ENCODE results near the gene MS4A13.
"Not testable (repeated sequence)": the region's sequence is repeated elsewhere in the genome, so short reads cannot be mapped to it uniquely, and the experiment has no call there.

MS4A13 gene

DNA sequence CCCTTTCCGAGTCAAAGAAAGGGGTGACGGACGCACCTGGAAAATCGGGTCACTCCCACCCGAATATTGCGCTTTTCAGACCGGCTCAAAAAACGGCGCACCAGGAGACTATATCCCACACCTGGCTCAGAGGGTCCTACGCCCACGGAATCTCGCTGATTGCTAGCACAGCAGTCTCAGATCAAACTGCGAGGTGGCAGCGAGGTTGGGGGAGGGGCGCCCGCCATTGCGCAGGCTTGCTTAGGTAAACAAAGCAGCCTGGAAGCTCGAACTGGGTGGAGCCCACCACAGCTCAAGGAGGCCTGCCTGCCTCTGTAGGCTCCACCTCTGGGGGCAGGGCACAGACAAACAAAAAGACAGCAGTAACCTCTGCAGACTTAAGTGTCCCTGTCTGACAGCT is 17.2 kb downstream of the MS4A13 start:
- DNase-seq = not testable (repeated sequence)

DNA sequence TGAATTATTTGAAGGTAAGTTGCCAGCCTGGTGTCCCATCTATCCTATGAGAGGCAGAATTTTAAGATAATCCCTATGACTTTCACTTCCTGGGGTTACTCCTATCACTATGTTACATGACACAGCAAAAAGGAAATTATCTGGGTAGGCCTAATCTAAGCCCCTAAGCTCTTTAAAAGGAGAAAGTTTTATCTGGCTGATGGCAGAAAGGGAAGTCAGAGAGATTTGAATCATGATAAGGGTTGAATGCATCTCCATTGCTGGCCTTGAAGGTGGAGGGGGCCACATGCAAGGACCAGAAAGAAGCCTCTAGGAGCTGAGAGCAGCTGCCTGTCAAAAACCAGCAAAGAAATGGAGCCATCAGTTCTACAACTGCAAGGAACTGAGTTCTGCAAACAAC is 23.4 kb downstream of the MS4A13 start:
- DNase-seq = not testable (repeated sequence)

DNA sequence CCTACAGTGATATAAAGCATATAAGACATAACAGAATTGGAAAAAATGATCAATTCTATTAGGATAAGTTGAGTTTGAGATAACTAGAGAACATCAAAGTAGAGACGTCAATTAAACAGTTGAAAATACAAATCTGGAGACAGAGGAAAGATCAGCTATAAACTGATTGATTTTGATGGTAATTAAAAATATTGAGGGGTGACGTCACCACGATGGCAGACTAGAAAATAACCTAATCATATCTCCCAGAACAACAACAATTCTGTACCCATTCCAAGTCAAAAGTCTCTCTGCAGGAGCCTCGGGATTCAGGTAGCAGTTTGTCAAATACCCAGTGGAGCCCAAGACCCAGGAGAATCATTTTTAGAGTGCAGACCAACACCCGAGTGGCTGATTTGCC is 28.9 kb downstream of the MS4A13 start:
- no peak for DNase-seq

DNA sequence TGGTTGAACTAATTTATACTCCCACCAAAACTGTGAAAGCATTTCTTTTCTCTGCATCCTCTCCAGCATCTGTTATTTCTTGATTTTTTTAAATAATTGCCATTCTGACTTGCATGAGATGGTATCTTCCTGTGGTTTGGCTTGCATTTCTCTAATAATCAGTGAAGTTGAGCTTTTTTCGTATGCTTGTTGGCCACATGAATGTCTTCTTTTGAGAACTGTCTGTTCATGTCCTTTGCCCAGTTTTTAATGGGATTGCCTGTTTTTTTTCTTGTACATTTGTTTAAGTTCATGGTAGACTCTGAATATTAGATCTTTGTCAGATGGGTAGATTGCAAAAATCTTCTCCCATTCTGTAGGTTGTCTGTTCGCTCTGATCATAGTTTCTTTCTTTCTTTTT is 46.1 kb downstream of the MS4A13 start:
- no peak for DNase-seq

DNA sequence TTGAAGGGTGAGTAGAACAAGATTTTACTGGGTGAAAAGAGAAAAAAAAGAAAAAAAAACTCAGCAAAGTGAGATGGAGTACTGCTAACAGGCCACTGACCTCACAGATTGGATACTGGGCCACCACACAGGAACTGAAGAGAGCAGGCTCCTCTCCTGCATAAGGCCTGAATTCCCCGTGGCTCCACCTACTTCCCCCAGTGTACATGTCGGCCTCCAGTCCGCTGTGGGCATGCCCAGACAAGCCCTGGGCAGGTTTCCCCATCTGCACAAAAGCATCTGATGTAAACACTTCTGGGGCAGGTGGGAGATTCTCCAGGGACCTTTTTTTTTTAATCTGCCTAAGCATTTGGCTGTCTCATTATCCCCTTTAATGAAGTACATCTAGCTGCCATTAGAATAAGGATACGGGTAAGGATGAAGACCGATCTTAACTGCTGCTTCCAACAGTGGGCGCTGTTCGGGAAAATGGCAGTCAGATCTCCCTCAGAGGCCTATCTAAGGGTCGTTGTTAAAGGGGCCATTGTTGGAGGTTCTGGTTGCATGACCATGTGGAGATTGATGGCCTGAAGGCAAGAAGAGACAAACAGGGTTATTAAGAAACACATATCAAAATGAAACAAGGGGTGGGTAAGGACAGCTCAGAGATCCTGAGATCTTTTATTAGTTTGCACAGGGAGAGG is 48.5 kb downstream of the MS4A13 start:
- no peak for DNase-seq

DNA sequence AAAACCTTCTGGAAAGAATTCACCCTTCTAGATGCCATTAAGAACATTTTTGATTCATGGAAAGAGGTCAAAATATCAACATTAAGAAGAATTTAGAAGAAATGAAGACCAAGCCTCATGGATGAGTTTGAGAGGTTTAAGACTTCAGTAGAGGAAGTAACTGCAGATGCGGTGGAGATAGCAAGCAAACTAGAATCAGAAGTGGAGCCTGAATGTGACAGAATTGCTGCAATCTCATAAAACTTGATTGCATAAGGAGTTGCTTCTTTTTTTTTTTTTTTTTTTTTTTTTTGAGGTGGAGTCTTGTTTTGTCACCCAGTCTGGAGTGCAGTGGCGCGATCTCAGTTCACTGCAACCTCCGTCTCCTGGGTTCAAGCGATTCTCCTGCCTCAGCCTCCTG is 51.6 kb downstream of the MS4A13 start:
- DNase-seq = no peak

DNA sequence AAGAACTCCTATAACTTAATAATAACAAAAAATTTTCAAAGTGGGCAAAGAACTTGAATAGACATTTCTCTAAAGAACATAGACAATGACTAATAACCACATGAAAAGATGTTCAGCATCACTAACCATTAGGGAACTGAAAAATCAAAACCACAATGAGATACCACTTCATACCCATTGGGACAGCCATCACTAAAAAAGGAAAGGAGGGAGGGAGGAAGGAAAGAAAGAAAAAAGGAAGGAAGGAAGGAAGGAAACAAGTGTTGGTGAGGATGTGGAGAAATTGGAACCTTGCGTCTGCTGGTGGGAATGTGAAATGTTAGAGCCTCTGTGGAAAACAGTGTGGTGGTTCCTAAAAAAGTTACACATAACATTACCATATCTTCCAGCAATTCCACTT is 55.8 kb downstream of the MS4A13 start:
- no peak for DNase-seq

DNA sequence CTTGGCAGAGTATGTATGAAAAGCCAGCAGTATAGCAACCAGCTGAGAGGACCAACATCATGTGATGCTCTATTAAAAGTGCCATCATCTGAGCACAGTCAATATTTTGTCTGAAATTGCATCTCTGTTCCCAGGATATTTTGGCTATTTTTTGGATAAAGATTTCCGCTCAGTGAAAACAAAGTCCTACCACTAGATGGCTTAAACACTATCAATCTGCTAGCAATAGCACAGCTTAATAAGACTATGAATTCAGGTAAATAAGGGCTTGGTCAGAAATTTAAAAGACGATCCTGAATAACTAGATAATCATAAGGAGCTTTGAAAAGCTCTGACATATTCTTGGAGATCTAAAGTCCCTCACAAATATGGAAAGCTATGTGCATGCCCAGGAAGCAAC is 74.4 kb downstream of the MS4A13 start:
- DNase-seq = no peak

Data from effector CD4-positive, alpha-beta T cell (primary cell).